H1 (cell line): ENCODE data around the gene AGFG1. TPM values are rescaled to one million over a fixed set of nuclear protein-coding genes. Genes with fewer than 3 reads are reported as not detected.

Source experiments
- CTCF ChIA-PET: fragments of 300-600 bp; sonication (Branson Sonifier 250); formaldehyde crosslinking; loops from one replicate; lab custom pipeline; 2021; ENCODE audit not compliant: partially characterized antibody; lab: Charles Lee
- POLR2A ChIA-PET: fragments of 300-600 bp; sonication (Branson Sonifier 250); formaldehyde crosslinking; loops from one replicate; lab custom pipeline; 2021; ENCODE audit warnings: inconsistent platforms; ENCODE audit not compliant: partially characterized antibody; lab: Charles Lee
- DNase-seq, 2 experiments: peaks; one replicate each; pipeline versions ENCODE4 v3.0.0 to v3.0.0-alpha.2; 2010 to 2022; ENCODE audit warnings: low spot score in 2 of 2, low read depth in 1 of 2, mixed read lengths in 1 of 2
- FAIRE-seq: peaks from 2 replicates; lab custom pipeline; 2011; peaks lifted over from hg19 to GRCh38; lab: Jason Lieb, UNC
- H2AFZ ChIP-seq: 2 replicates; pipeline ENCODE4 v1.8.1; 2012; ENCODE audit warnings: low read length, inconsistent platforms
- H2AK5ac ChIP-seq: 2 replicates; pipeline ENCODE4 v1.6.1; 2013; ENCODE audit warnings: low read depth, low read length
- H2BK120ac ChIP-seq: replicated peaks from 2 replicates; pipeline ENCODE3; 2013; ENCODE audit warnings: low read depth, low read length, inconsistent platforms
- H2BK12ac ChIP-seq: 2 replicates; pipeline ENCODE4 v1.6.1; 2013; ENCODE audit warnings: low read depth, low read length
- H2BK15ac ChIP-seq: 2 replicates; pipeline ENCODE4 v1.6.1; 2013; ENCODE audit warnings: low read length
- H2BK20ac ChIP-seq: 2 replicates; pipeline ENCODE4 v1.6.1; 2013; ENCODE audit warnings: low read length
- H2BK5ac ChIP-seq: 2 replicates; pipeline ENCODE4 v1.6.1; 2013; ENCODE audit warnings: low read depth, low read length
- H3K14ac ChIP-seq: 2 replicates; pipeline ENCODE4 v1.6.1; 2013; ENCODE audit warnings: inconsistent platforms; ENCODE audit not compliant: insufficient read length
- H3K18ac ChIP-seq: 2 replicates; pipeline ENCODE4 v1.6.1; 2013; ENCODE audit warnings: low read length; ENCODE audit errors: extremely low read depth
- H3K23ac ChIP-seq: 2 replicates; pipeline ENCODE4 v1.6.1; 2013; ENCODE audit warnings: inconsistent platforms; ENCODE audit not compliant: insufficient read length
- H3K23me2 ChIP-seq: 2 replicates; pipeline ENCODE4 v1.6.1; 2013; ENCODE audit warnings: low read depth, low read length
- H3K27ac ChIP-seq: 2 replicates; pipeline ENCODE4 v1.6.1; 2011; ENCODE audit warnings: low read depth, low read length, inconsistent platforms
- H3K27me3 ChIP-seq, 4 experiments: replicated peaks in 1 of 4; 1 replicate in 1 of 4; 2 replicates in 3 of 4; pipeline versions ENCODE4 v1.6.1 to v1.8.1; 2011 to 2013; ENCODE audit warnings: low read length in 3 of 4, mild to moderate bottlenecking in 3 of 4, inconsistent platforms in 2 of 4, mixed read lengths in 2 of 4, moderate library complexity in 1 of 4; ENCODE audit not compliant: control insufficient read depth in 3 of 4, insufficient read depth in 3 of 4; ENCODE audit errors: extremely low read depth in 1 of 4
- H3K36me3 ChIP-seq, 4 experiments: 2 replicates each; pipeline versions ENCODE4 v1.6.1 to v1.8.1; 2011 to 2013; ENCODE audit warnings: mild to moderate bottlenecking in 4 of 4, low read length in 3 of 4, moderate library complexity in 2 of 4, control low read depth in 1 of 4, inconsistent platforms in 1 of 4; ENCODE audit not compliant: insufficient read depth in 4 of 4, control insufficient read depth in 2 of 4
- H3K4ac ChIP-seq: replicated peaks from 2 replicates; pipeline ENCODE3; 2013; ENCODE audit warnings: low read length, low read depth, mixed read lengths, inconsistent platforms; ENCODE audit not compliant: insufficient read length
- H3K4me1 ChIP-seq, 4 experiments: replicated peaks in 1 of 4; 1 replicate in 1 of 4; 2 replicates in 3 of 4; pipeline versions ENCODE4 v1.6.1 to v1.8.1; 2011 to 2013; ENCODE audit warnings: low read length in 3 of 4, inconsistent platforms in 2 of 4, mixed read lengths in 1 of 4; ENCODE audit not compliant: insufficient read depth in 4 of 4, control insufficient read depth in 3 of 4
- H3K4me2 ChIP-seq, 2 experiments: 2 replicates each; pipeline versions ENCODE4 v1.6.1 to v1.8.1; 2011 to 2013; ENCODE audit warnings: low read depth in 2 of 2, low read length in 2 of 2, control low read depth in 1 of 2, inconsistent platforms in 1 of 2, mild to moderate bottlenecking in 1 of 2; ENCODE audit not compliant: insufficient read depth in 1 of 2
- H3K4me3 ChIP-seq, 4 experiments: fragments of 200-600, 300-600 bp in 1 of 4; sonication (generic), shearing (Covaris generic), sonication (Bioruptor Twin) in 1 of 4; 2 replicates each; pipeline versions ENCODE4 v1.5.1 to v1.8.1; 2011 to 2016; ENCODE audit warnings: low read length in 4 of 4, low read depth in 3 of 4, control low read depth in 2 of 4, inconsistent platforms in 2 of 4, mild to moderate bottlenecking in 2 of 4, mixed read lengths in 1 of 4, moderate library complexity in 1 of 4; ENCODE audit not compliant: insufficient read depth in 2 of 4; ENCODE audit errors: extremely low read depth in 1 of 4
- H3K56ac ChIP-seq: replicated peaks from 2 replicates; pipeline ENCODE3; 2013; ENCODE audit warnings: low read depth, mild to moderate bottlenecking, mixed read lengths, low read length, inconsistent platforms; ENCODE audit not compliant: insufficient read length
- H3K79me1 ChIP-seq: 2 replicates; pipeline ENCODE4 v1.6.1; 2013; ENCODE audit warnings: low read depth, low read length, control low read depth
- H3K79me2 ChIP-seq, 2 experiments: 2 replicates each; pipeline versions ENCODE4 v1.6.1 to v1.8.1; 2012 to 2013; ENCODE audit warnings: low read length in 2 of 2, mild to moderate bottlenecking in 2 of 2, inconsistent platforms in 1 of 2; ENCODE audit not compliant: insufficient read depth in 2 of 2, control insufficient read depth in 1 of 2
- H3K9ac ChIP-seq, 4 experiments: replicated peaks in 1 of 4; 1 replicate in 1 of 4; 2 replicates in 3 of 4; pipeline versions ENCODE4 v1.6.1 to v1.8.1; 2011 to 2013; ENCODE audit warnings: low read depth in 3 of 4, low read length in 3 of 4, control low read depth in 2 of 4, mild to moderate bottlenecking in 2 of 4, moderate library complexity in 2 of 4, inconsistent platforms in 1 of 4; ENCODE audit errors: extremely low read depth in 1 of 4
- H3K9me3 ChIP-seq, 2 experiments: 2 replicates each; pipeline versions ENCODE4 v1.6.1 to v1.8.1; 2012 to 2013; ENCODE audit warnings: mild to moderate bottlenecking in 2 of 2, moderate library complexity in 2 of 2, control low read depth in 1 of 2, inconsistent platforms in 1 of 2, low read depth in 1 of 2, low read length in 1 of 2, mixed read lengths in 1 of 2; ENCODE audit not compliant: insufficient read depth in 2 of 2
- H4K20me1 ChIP-seq, 2 experiments: replicated peaks in 1 of 2; 2 replicates each; pipeline versions ENCODE3 to v1.8.1; 2011 to 2013; ENCODE audit warnings: inconsistent platforms in 2 of 2, low read length in 2 of 2, mild to moderate bottlenecking in 1 of 2; ENCODE audit not compliant: insufficient read depth in 2 of 2, control insufficient read depth in 1 of 2
- H4K5ac ChIP-seq: 2 replicates; pipeline ENCODE4 v1.6.1; 2013; ENCODE audit warnings: low read length, low read depth, mixed read lengths, inconsistent platforms; ENCODE audit not compliant: insufficient read length
- H4K8ac ChIP-seq: 2 replicates; pipeline ENCODE4 v1.8.0; 2013; ENCODE audit warnings: mild to moderate bottlenecking, moderate library complexity, low read length, inconsistent platforms; ENCODE audit not compliant: insufficient read depth; ENCODE audit errors: extremely low read depth
- H4K91ac ChIP-seq: replicated peaks from 2 replicates; pipeline ENCODE3; 2013; ENCODE audit warnings: low read length, mixed read lengths, inconsistent platforms; ENCODE audit not compliant: insufficient read length
- POU5F1 ChIP-seq: IDR thresholded peaks from 2 replicates; pipeline ENCODE4 v1.6.1; 2011; ENCODE audit warnings: low read depth, mild to moderate bottlenecking, low read length, moderate library complexity
- WGBS, 2 experiments: shearing (Covaris generic) in 1 of 2; methylation state at CpG; one replicate each; pipeline versions ENCODE4 v1.1.6 to v1.1.7; 2013 to 2015; ENCODE audit warnings: low lambda C conversion rate in 2 of 2, mixed read lengths in 2 of 2, inconsistent platforms in 1 of 2, low coverage in 1 of 2, missing lambda C conversion rate in 1 of 2; ENCODE audit not compliant: insufficient replicate concordance in 2 of 2, insufficient coverage in 1 of 2, insufficient read length in 1 of 2; ENCODE audit errors: extremely low coverage in 1 of 2, missing lambda C conversion rate in 1 of 2; 5-methylcytosine and 5-hydroxymethylcytosine counted together
- polyA plus RNA-seq, 7 experiments: library from polyadenylated mRNA; depleted of rRNA in 3 of 7; stranded (reverse) in 5 of 7; unstranded in 2 of 7; fragments of >200 nt in 5 of 7; fragments of 200-250 nt in 2 of 7; gene quantifications; 1 replicate in 5 of 7; 2 replicates in 1 of 7; 4 replicates in 1 of 7; pipeline versions ENCODE4 v1.2.1 to v1.2.3, GENCODE V29; 2011 to 2013; ENCODE audit warnings: missing spikeins in 2 of 7, mixed read lengths in 2 of 7
- total RNA-seq: library from RNA; stranded (reverse); fragmentation: NEBNext Ultra II Directional; extraction: Animal tissue kit (Norgen Biotek cat#: 25700); gene quantifications from 2 replicates; pipeline ENCODE4 v1.2.1, GENCODE V29; 2021

AGFG1 gene
- total and polyA plus RNA-seq, 2 of the 8 experiments (the other 6 are each of a cell fraction or from before 2014, with no cell fraction given) = 102 to 147 TPM

DNA sequence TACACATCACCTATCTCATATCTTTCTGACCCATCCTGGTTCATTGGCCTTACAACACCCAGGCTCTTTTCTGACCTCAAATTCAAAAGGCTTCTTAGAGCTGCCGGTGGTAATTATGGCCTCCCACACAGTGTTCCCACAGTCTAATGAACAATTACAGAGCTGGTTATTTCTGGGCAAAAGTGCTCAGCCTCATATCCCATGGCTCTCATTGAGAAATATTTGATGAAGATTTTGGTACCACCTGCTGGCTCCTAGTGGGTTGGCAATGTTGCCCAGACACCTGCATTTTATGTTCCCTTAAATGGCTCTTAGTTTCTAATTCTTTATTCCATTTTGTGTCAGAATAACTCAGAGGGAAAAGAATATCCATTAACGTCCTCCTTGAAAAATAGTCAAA is 106.7 kb downstream of the AGFG1 start:
- Histone ChIP-seq H3K9me3 (peaks cover 12 to 17% of the 10 kb centered on the region in 2 experiments), H3K4me2 (no peak overlapping the region), H3K9ac (no peak overlapping the region), H3K4me3 (no peak overlapping the region), H4K91ac (no peak overlapping the region), H3K27me3 (no peaks in the 10 kb centered on the region), H3K36me3 (no peaks in the 10 kb centered on the region), H2BK15ac (no peak overlapping the region), H3K23me2 (no peaks in the 10 kb centered on the region; the same call in 1 of the 2 replicates), H2AK5ac (no peak overlapping the region), H2BK5ac (no peak overlapping the region), H4K8ac (no peak overlapping the region), H2BK20ac (no peak overlapping the region), H3K27ac (no peak overlapping the region), H3K18ac (no peak overlapping the region), H2BK120ac (no peak overlapping the region), H3K4ac (no peak overlapping the region), H3K14ac (no peak overlapping the region), H2AFZ (no peak overlapping the region; the same call in 1 of the 2 replicates), H3K79me1 (no peaks in the 10 kb centered on the region), H3K79me2 (no peaks in the 10 kb centered on the region), H3K23ac (no peak overlapping the region), H3K56ac (no peak overlapping the region), H3K4me1 (0 out of 7 replicates have a peak, but pooled peaks cover 0 to 3% (median 0%) of the 10 kb centered on the region in 4 experiments), H4K5ac (no peak overlapping the region), H4K20me1 (no peaks in the 10 kb centered on the region), H2BK12ac (no peak overlapping the region)
- ChIA-PET POLR2A (interaction anchor here (0.9 kb wide), 1 partner anchor 73 kb away, joined by 3 read pairs; no protein-coding TSS in a partner anchor), CTCF (interaction anchor here (0.8 to 1.9 kb wide), 2 partner anchors 18 to 187 kb away, joined by 3 to 5 read pairs; no protein-coding TSS in a partner anchor)
- 77% methylated on average over 2 of the region's 2 CpGs; no CpG with 5 or more reads in 1 of the 2 experiments for WGBS, 2 experiments
- DNase-seq (no peak), FAIRE-seq (no peak)
- no peak for TF ChIP-seq POU5F1
